DOHH2 (cell line): ENCODE measurements around the gene KIF26B.

Source experiments
- CTCF ChIP-seq: fragments of 200-600 bp; sonication (generic); IDR thresholded peaks from one replicate; pipeline ENCODE4 v1.5.1; 2014; ENCODE audit warnings: antibody characterized with exemption, mild to moderate bottlenecking, low read depth, low read length; ENCODE audit not compliant: poor library complexity, severe bottlenecking
- EZH2phosphoT487 ChIP-seq: fragments of 200-600 bp; sonication (generic); IDR thresholded peaks from 2 replicates; pipeline ENCODE4 v1.6.1; 2017; ENCODE audit warnings: borderline replicate concordance, mild to moderate bottlenecking, antibody characterized with exemption, low read length, moderate library complexity, mixed read lengths

- no peak for TF ChIP-seq CTCF
- no peak for TF ChIP-seq EZH2phosphoT487
Measured at GRCh38 chr1:245486775-245487470, 332.1 kb downstream of the KIF26B start.
